ENCODE data around the gene RSPH6A.
A peak's percentile ranks its signal among the peaks of the same experiment; 100 is the strongest.
"Not testable (repeated sequence)": the region's sequence is repeated elsewhere in the genome, so short reads cannot be mapped to it uniquely, and the experiment has no call there.

RSPH6A gene

GRCh38 chr19:45799541-45799940 lies 15.6 kb downstream of the RSPH6A start:
- DNase-seq: not testable (repeated sequence)

GRCh38 chr19:45798995-45799517 lies 16.1 kb downstream of the RSPH6A start:
- peak; percentile 21 for DNase-seq

- no peak for DNase-seq
These were observed 20.5 kb downstream of the RSPH6A start for GRCh38 chr19:45794627-45795026.

- no peak for DNase-seq
These were observed 21.2 kb downstream of the RSPH6A start for GRCh38 chr19:45793876-45794275.

GRCh38 chr19:45793178-45793564 lies 21.9 kb downstream of the RSPH6A start:
- no peak for DNase-seq

- DNase-seq: peak; percentile 88
These were observed 22.5 kb downstream of the RSPH6A start, which contains the start of gene DMWD for GRCh38 chr19:45792470-45793177. Gene DMWD, minus strand, starts transcription at chr19:45792845. Its CDS starts 89 bp downstream, at chr19:45792756.

GRCh38 chr19:45791744-45792469 lies 23.2 kb downstream of the RSPH6A start:
- no peak for DNase-seq

GRCh38 chr19:45790942-45791341 lies 24.2 kb downstream of the RSPH6A start:
- DNase-seq: no peak

- DNase-seq: no peak
These were observed 25.9 kb downstream of the RSPH6A start for GRCh38 chr19:45789035-45789786.

- no peak for DNase-seq
These were observed 28.6 kb downstream of the RSPH6A start for GRCh38 chr19:45786533-45786894.

GRCh38 chr19:45785781-45786532 lies 29.2 kb downstream of the RSPH6A start:
- no peak for DNase-seq

GRCh38 chr19:45785097-45785496 lies 30.0 kb downstream of the RSPH6A start:
- no peak for DNase-seq

- DNase-seq: no peak
These were observed 31.0 kb downstream of the RSPH6A start for GRCh38 chr19:45784096-45784495.

- no peak for DNase-seq
These were observed 32.0 kb downstream of the RSPH6A start for GRCh38 chr19:45782820-45783785.

- DNase-seq: no peak
These were observed 32.9 kb downstream of the RSPH6A start, which contains the start of gene DMPK for GRCh38 chr19:45782162-45782691. Gene DMPK, minus strand, starts transcription at chr19:45782490. Its CDS starts 138 bp downstream, at chr19:45782352.

- peak; percentile 17 for DNase-seq
These were observed 33.6 kb downstream of the RSPH6A start for GRCh38 chr19:45781214-45782161.

GRCh38 chr19:45780448-45781213 lies 34.5 kb downstream of the RSPH6A start:
- DNase-seq: no peak

- no peak for DNase-seq
These were observed 35.0 kb downstream of the RSPH6A start for GRCh38 chr19:45780146-45780447.

Measured in NCI-H2081 treated with DMSO at 0.1 percent for 48 hours (cell line).